ACC112 (cell line): Measurements from ENCODE around the gene BEND7.
"Not testable (repeated sequence)": the region's sequence is repeated elsewhere in the genome, so short reads cannot be mapped to it uniquely, and the experiment has no call there.

ENCODE experiments used
- H2AFZ ChIP-seq: fragments of 200-600 bp; sonication (generic); one replicate; pipeline ENCODE4 v1.6.0; 2017; ENCODE audit warnings: antibody characterized with exemption, low read length; ENCODE audit not compliant: unreplicated experiment
- H3K27ac ChIP-seq: fragments of 200-600 bp; sonication (generic); 2 replicates; pipeline ENCODE4 v1.5.1; 2014; ENCODE audit warnings: low read depth, mild to moderate bottlenecking, antibody characterized with exemption, low read length, moderate library complexity
- H3K27me3 ChIP-seq: fragments of 200-600 bp; sonication (generic); 2 replicates; pipeline ENCODE4 v1.6.1; 2014; ENCODE audit warnings: mild to moderate bottlenecking, antibody characterized with exemption, low read length, moderate library complexity, mixed read lengths; ENCODE audit not compliant: insufficient read depth
- H3K36me3 ChIP-seq: fragments of 200-600 bp; sonication (generic); 2 replicates; pipeline ENCODE4 v1.6.1; 2016; ENCODE audit warnings: mild to moderate bottlenecking, antibody characterized with exemption, low read length, moderate library complexity, mixed read lengths; ENCODE audit not compliant: insufficient read depth
- H3K4me1 ChIP-seq: fragments of 200-600 bp; sonication (generic); one replicate; pipeline ENCODE4 v1.6.1; 2016; ENCODE audit warnings: low read length, mixed read lengths; ENCODE audit not compliant: insufficient read depth, unreplicated experiment, control insufficient read depth
- H3K4me3 ChIP-seq: fragments of 200-600 bp; sonication (generic); 2 replicates; pipeline ENCODE4 v1.5.1; 2014; ENCODE audit warnings: mild to moderate bottlenecking, low read depth, low read length
- H3K79me2 ChIP-seq: fragments of 200-600 bp; sonication (generic); one replicate; pipeline ENCODE4 v1.6.0; 2016; ENCODE audit warnings: low read length; ENCODE audit not compliant: control insufficient read depth, unreplicated experiment, insufficient read depth

Gene BEND7

GRCh38 chr10:13550802-13551201, 22.0 kb upstream of the BEND7 start:
- Histone ChIP-seq H2AFZ (no peak overlapping the region), H3K79me2 (no peaks in the 10 kb centered on the region), H3K27me3 (peaks cover 40% of the 10 kb centered on the region), H3K36me3 (no peaks in the 10 kb centered on the region), H3K4me1 (no peaks in the 10 kb centered on the region), H3K4me3 (no peak overlapping the region), H3K27ac (no peak overlapping the region)

- Histone ChIP-seq H3K4me3 (no peak overlapping the region), H3K27ac (no peak overlapping the region), H2AFZ (no peak overlapping the region), H3K79me2 (no peaks in the 10 kb centered on the region), H3K36me3 (no peaks in the 10 kb centered on the region), H3K4me1 (no peaks in the 10 kb centered on the region), H3K27me3 (peaks cover 66% of the 10 kb centered on the region)
Measured at GRCh38 chr10:13542533-13542932, 13.7 kb upstream of the BEND7 start.

GRCh38 chr10:13537985-13538384, 9.2 kb upstream of the BEND7 start:
- H3K4me3 ChIP-seq, H3K4me1 ChIP-seq, H3K27ac ChIP-seq, H3K79me2 ChIP-seq, H2AFZ ChIP-seq, H3K36me3 ChIP-seq: not testable (repeated sequence)
- H3K27me3 ChIP-seq = peaks cover 41% of the 10 kb centered on the region

GRCh38 chr10:13536674-13537366, 8.0 kb upstream of the BEND7 start:
- Histone ChIP-seq H3K27ac (no peak overlapping the region), H3K27me3 (peaks cover 30% of the 10 kb centered on the region), H2AFZ (no peak overlapping the region), H3K4me3 (no peak overlapping the region), H3K4me1 (no peaks in the 10 kb centered on the region), H3K36me3 (no peaks in the 10 kb centered on the region), H3K79me2 (no peaks in the 10 kb centered on the region)

- Histone ChIP-seq H2AFZ (no peak overlapping the region), H3K79me2 (no peaks in the 10 kb centered on the region), H3K4me3 (no peak overlapping the region), H3K4me1 (no peaks in the 10 kb centered on the region), H3K27me3 (peaks cover 19% of the 10 kb centered on the region), H3K36me3 (no peaks in the 10 kb centered on the region), H3K27ac (no peak overlapping the region)
Measured at GRCh38 chr10:13535346-13535745, 6.5 kb upstream of the BEND7 start.

- H3K36me3 ChIP-seq = no peaks in the 10 kb centered on the region
- peaks cover 6% of the 10 kb centered on the region for H3K27me3 ChIP-seq
- no peak overlapping the region for H3K27ac ChIP-seq
- no peaks in the 10 kb centered on the region for H3K79me2 ChIP-seq
- peaks cover 13% of the 10 kb centered on the region for H3K4me1 ChIP-seq
- peak overlapping the region; percentile 79 for H3K4me3 ChIP-seq
- H2AFZ ChIP-seq = peak overlapping the region; percentile 94
Measured at GRCh38 chr10:13529714-13529973, 830 bp upstream of the BEND7 start.

- peaks cover 6% of the 10 kb centered on the region for H3K27me3 ChIP-seq
- peaks cover 13% of the 10 kb centered on the region for H3K4me1 ChIP-seq
- peak overlapping the region; percentile 74 for H3K4me3 ChIP-seq
- H2AFZ ChIP-seq = peak overlapping the region; percentile 88
- no peaks in the 10 kb centered on the region for H3K79me2 ChIP-seq
- H3K36me3 ChIP-seq = no peaks in the 10 kb centered on the region
- no peak overlapping the region for H3K27ac ChIP-seq
Measured at GRCh38 chr10:13528123-13528874, 515 bp downstream of the BEND7 start.

- peak overlapping the region; percentile 88 for H2AFZ ChIP-seq
- no peaks in the 10 kb centered on the region for H3K36me3 ChIP-seq
- peaks cover 13% of the 10 kb centered on the region for H3K4me1 ChIP-seq
- no peak overlapping the region for H3K27ac ChIP-seq
- no peaks in the 10 kb centered on the region for H3K79me2 ChIP-seq
- H3K27me3 ChIP-seq = peaks cover 6% of the 10 kb centered on the region
- peak overlapping the region; percentile 74 for H3K4me3 ChIP-seq
Measured at GRCh38 chr10:13527864-13528122, 1.0 kb downstream of the BEND7 start.

- no peak overlapping the region for H3K27ac ChIP-seq
- H2AFZ ChIP-seq = no peak overlapping the region
- peak overlapping the region; percentile 74 for H3K4me3 ChIP-seq
- H3K36me3 ChIP-seq = no peaks in the 10 kb centered on the region
- H3K27me3 ChIP-seq = peaks cover 6% of the 10 kb centered on the region
- H3K79me2 ChIP-seq = no peaks in the 10 kb centered on the region
- H3K4me1 ChIP-seq = peaks cover 13% of the 10 kb centered on the region
Measured at GRCh38 chr10:13526948-13527863, 1.6 kb downstream of the BEND7 start.

GRCh38 chr10:13525663-13526062, 3.2 kb downstream of the BEND7 start:
- Histone ChIP-seq H2AFZ (no peak overlapping the region), H3K4me1 (peaks cover 13% of the 10 kb centered on the region), H3K79me2 (no peaks in the 10 kb centered on the region), H3K27ac (no peak overlapping the region), H3K36me3 (no peaks in the 10 kb centered on the region), H3K27me3 (peaks cover 6% of the 10 kb centered on the region), H3K4me3 (no peak overlapping the region)
